Activated naive CD4-positive, alpha-beta T cell treated with anti-CD3 and anti-CD28 coated beads, Interleukin-2, amount 50 U/mL, for 24 hours (primary cell): ENCODE data around the gene SEC22C.
A peak's percentile ranks its signal among the peaks of the same experiment; 100 is the strongest.

Experiments
- H3K27ac Mint-ChIP-seq: one replicate; pipeline ENCODE4 v1.8.0; 2021; ENCODE audit warnings: mild to moderate bottlenecking, mixed read lengths
- H3K27me3 Mint-ChIP-seq: one replicate; pipeline ENCODE4 v1.8.0; 2021; ENCODE audit warnings: mixed read lengths
- H3K36me3 Mint-ChIP-seq: one replicate; pipeline ENCODE4 v1.8.0; 2021; ENCODE audit warnings: mixed read lengths
- H3K4me1 Mint-ChIP-seq: one replicate; pipeline ENCODE4 v1.8.0; 2021; ENCODE audit warnings: mixed read lengths
- H3K4me3 Mint-ChIP-seq: one replicate; pipeline ENCODE4 v1.8.0; 2021; ENCODE audit warnings: mild to moderate bottlenecking, mixed read lengths
- H3K9me3 Mint-ChIP-seq: one replicate; pipeline ENCODE4 v1.8.0; 2021; ENCODE audit warnings: mixed read lengths

SEC22C gene

GRCh38 chr3:42556089-42556632 is 25.6 kb downstream of the SEC22C start:
- Mint-ChIP-seq H3K9me3 (no peaks in the 10 kb centered on the region), H3K27me3 (no peaks in the 10 kb centered on the region), H3K27ac (peak overlapping the region; percentile 97), H3K4me3 (peak overlapping the region; percentile 46), H3K4me1 (peaks cover 33% of the 10 kb centered on the region), H3K36me3 (peaks cover 15% of the 10 kb centered on the region)

GRCh38 chr3:42552830-42553229 is 28.9 kb downstream of the SEC22C start:
- H3K36me3 Mint-ChIP-seq, result peaks cover 14% of the 10 kb centered on the region
- no peaks in the 10 kb centered on the region for H3K27me3 Mint-ChIP-seq
- H3K9me3 Mint-ChIP-seq, result no peaks in the 10 kb centered on the region
- H3K27ac Mint-ChIP-seq, result no peak overlapping the region
- peaks cover 31% of the 10 kb centered on the region for H3K4me1 Mint-ChIP-seq
- no peak overlapping the region for H3K4me3 Mint-ChIP-seq

- Mint-ChIP-seq H3K27me3 (no peaks in the 10 kb centered on the region), H3K4me3 (no peak overlapping the region), H3K27ac (no peak overlapping the region), H3K9me3 (no peaks in the 10 kb centered on the region), H3K36me3 (peaks cover 13% of the 10 kb centered on the region), H3K4me1 (peaks cover 5% of the 10 kb centered on the region)
Measured at GRCh38 chr3:42550250-42550649, 31.5 kb downstream of the SEC22C start.

GRCh38 chr3:42549131-42549530 is 32.6 kb downstream of the SEC22C start:
- Mint-ChIP-seq H3K27ac (no peak overlapping the region), H3K27me3 (no peaks in the 10 kb centered on the region), H3K4me1 (peaks cover 5% of the 10 kb centered on the region), H3K4me3 (no peak overlapping the region), H3K36me3 (peaks cover 13% of the 10 kb centered on the region), H3K9me3 (no peaks in the 10 kb centered on the region)

GRCh38 chr3:42547401-42547945 is 34.3 kb downstream of the SEC22C start:
- peaks cover 6% of the 10 kb centered on the region for H3K36me3 Mint-ChIP-seq
- no peaks in the 10 kb centered on the region for H3K27me3 Mint-ChIP-seq
- H3K4me1 Mint-ChIP-seq, result no peaks in the 10 kb centered on the region
- H3K4me3 Mint-ChIP-seq, result no peak overlapping the region
- no peaks in the 10 kb centered on the region for H3K9me3 Mint-ChIP-seq
- H3K27ac Mint-ChIP-seq, result no peak overlapping the region

GRCh38 chr3:42546691-42547213 is 35.0 kb downstream of the SEC22C start:
- H3K4me1 Mint-ChIP-seq, result no peaks in the 10 kb centered on the region
- peaks cover 6% of the 10 kb centered on the region for H3K36me3 Mint-ChIP-seq
- H3K9me3 Mint-ChIP-seq, result no peaks in the 10 kb centered on the region
- H3K27me3 Mint-ChIP-seq, result no peaks in the 10 kb centered on the region
- no peak overlapping the region for H3K4me3 Mint-ChIP-seq
- H3K27ac Mint-ChIP-seq, result no peak overlapping the region

GRCh38 chr3:42545284-42545900 is 36.4 kb downstream of the SEC22C start:
- Mint-ChIP-seq H3K4me1 (no peaks in the 10 kb centered on the region), H3K27me3 (no peaks in the 10 kb centered on the region), H3K36me3 (peaks cover 3% of the 10 kb centered on the region), H3K27ac (no peak overlapping the region), H3K9me3 (no peaks in the 10 kb centered on the region), H3K4me3 (no peak overlapping the region)

- H3K27ac Mint-ChIP-seq, result no peak overlapping the region
- peaks cover 2% of the 10 kb centered on the region for H3K36me3 Mint-ChIP-seq
- peaks cover 5% of the 10 kb centered on the region for H3K4me1 Mint-ChIP-seq
- no peak overlapping the region for H3K4me3 Mint-ChIP-seq
- H3K9me3 Mint-ChIP-seq, result no peaks in the 10 kb centered on the region
- no peaks in the 10 kb centered on the region for H3K27me3 Mint-ChIP-seq
Measured at GRCh38 chr3:42544492-42545283, 37.1 kb downstream of the SEC22C start.

- no peak overlapping the region for H3K4me3 Mint-ChIP-seq
- peaks cover 21% of the 10 kb centered on the region for H3K4me1 Mint-ChIP-seq
- H3K27ac Mint-ChIP-seq, result no peak overlapping the region
- H3K9me3 Mint-ChIP-seq, result no peaks in the 10 kb centered on the region
- H3K27me3 Mint-ChIP-seq, result no peaks in the 10 kb centered on the region
- no peaks in the 10 kb centered on the region for H3K36me3 Mint-ChIP-seq
Measured at GRCh38 chr3:42541079-42541478, 40.7 kb downstream of the SEC22C start.

GRCh38 chr3:42539871-42540714 is 41.7 kb downstream of the SEC22C start:
- Mint-ChIP-seq H3K4me3 (no peak overlapping the region), H3K4me1 (peaks cover 21% of the 10 kb centered on the region), H3K9me3 (no peaks in the 10 kb centered on the region), H3K36me3 (no peaks in the 10 kb centered on the region), H3K27me3 (no peaks in the 10 kb centered on the region), H3K27ac (no peak overlapping the region)

- Mint-ChIP-seq H3K36me3 (peaks cover 1% of the 10 kb centered on the region), H3K27me3 (no peaks in the 10 kb centered on the region), H3K27ac (no peak overlapping the region), H3K4me1 (peaks cover 46% of the 10 kb centered on the region), H3K9me3 (no peaks in the 10 kb centered on the region), H3K4me3 (no peak overlapping the region)
Measured at GRCh38 chr3:42537350-42537749, 44.4 kb downstream of the SEC22C start.

- H3K27ac Mint-ChIP-seq, result no peak overlapping the region
Measured at GRCh38 chr3:42535981-42536784, 45.6 kb downstream of the SEC22C start.

GRCh38 chr3:42533161-42533897 is 48.4 kb downstream of the SEC22C start:
- Mint-ChIP-seq H3K9me3 (no peaks in the 10 kb centered on the region), H3K27ac (peak overlapping the region; percentile 73), H3K4me3 (no peak overlapping the region), H3K4me1 (peaks cover 73% of the 10 kb centered on the region), H3K36me3 (peaks cover 5% of the 10 kb centered on the region), H3K27me3 (no peaks in the 10 kb centered on the region)

More at GRCh38 chr3:42535981-42536784, 45.6 kb downstream of the SEC22C start:
- no peaks in the 10 kb centered on the region for H3K9me3 Mint-ChIP-seq
- no peaks in the 10 kb centered on the region for H3K27me3 Mint-ChIP-seq
- H3K4me1 Mint-ChIP-seq, result peaks cover 57% of the 10 kb centered on the region
- no peak overlapping the region for H3K4me3 Mint-ChIP-seq
- H3K36me3 Mint-ChIP-seq, result peaks cover 1% of the 10 kb centered on the region

- Mint-ChIP-seq H3K4me1 (peaks cover 84% of the 10 kb centered on the region), H3K27ac (no peak overlapping the region), H3K27me3 (no peaks in the 10 kb centered on the region), H3K36me3 (peaks cover 6% of the 10 kb centered on the region), H3K9me3 (no peaks in the 10 kb centered on the region), H3K4me3 (no peak overlapping the region)
Measured at GRCh38 chr3:42532229-42532628, 49.5 kb downstream of the SEC22C start.
